ENCODE measurements around the gene SRP9. TPM values are rescaled to one million over a fixed set of nuclear protein-coding genes. Genes with fewer than 3 reads are reported as not detected.
A peak's percentile ranks its signal among the peaks of the same experiment; 100 is the strongest.
"Not testable (repeated sequence)": the region's sequence is repeated elsewhere in the genome, so short reads cannot be mapped to it uniquely, and the experiment has no call there.

Gene SRP9
- total RNA-seq, 1 experiment from 2014 or later, result 150 TPM

DNA sequence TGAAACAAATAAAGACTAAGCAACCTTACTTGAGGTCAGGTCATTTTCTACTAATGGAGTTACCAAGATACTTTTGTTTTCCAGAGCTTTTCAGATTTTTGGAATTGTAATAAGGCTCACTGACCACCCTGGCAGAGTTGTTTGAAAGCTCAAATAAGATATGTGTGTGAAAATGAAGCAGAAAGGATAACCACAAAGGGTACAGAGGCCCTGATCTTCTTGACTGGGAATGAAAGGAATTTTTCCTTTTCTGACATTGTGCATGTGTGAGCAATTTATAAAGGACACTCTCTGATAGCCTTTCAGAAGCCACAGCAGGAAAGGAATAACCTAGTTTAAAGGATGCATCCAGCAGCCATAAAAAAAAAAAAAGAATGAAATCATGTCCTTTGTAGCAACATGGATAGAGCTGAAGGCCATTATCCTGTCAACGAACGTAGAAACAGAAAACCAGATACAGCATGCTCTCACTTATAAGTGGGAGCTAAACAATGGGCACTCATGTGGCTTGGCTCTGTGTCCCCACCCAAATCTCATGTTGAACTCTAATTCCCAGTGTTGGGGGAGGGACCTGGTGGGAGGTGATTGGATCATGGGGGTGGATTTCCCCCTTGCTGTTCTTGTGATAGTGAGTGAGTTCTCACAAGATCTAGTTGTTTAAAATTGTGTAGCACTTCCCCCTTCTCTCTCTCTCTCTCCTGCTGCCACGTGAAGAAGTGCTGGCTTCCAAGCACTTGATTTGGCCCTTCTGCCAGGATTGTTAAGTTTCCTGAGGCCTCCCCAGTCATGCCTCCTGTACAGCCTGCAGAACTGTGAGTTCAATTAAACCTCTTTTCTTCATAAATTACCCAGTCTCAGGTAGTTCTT lies 3.1 kb upstream of the SRP9 start:
- DNase-seq (ENCODE audit: low spot score), result no peak

DNA sequence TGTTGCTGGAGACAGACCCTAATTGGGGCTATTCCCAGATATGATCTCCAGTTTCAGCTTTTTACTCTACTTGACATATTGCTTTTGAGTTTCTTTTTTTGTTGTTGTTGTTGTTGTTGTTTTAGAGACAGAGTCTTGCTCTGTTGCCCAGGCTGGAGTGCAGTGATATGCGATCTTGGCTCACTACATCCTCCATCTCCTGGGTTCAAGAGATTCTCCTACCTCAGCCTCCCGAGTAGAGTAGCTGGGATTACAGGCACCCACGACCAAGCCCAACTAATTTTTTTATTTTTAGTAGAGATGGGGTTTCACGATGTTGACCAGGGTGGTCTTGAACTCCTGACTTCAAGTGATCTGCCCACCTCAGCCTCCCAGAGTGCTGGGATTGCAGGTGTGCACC lies 1.3 kb upstream of the SRP9 start:
- no peak for DNase-seq (ENCODE audit: low spot score)

DNA sequence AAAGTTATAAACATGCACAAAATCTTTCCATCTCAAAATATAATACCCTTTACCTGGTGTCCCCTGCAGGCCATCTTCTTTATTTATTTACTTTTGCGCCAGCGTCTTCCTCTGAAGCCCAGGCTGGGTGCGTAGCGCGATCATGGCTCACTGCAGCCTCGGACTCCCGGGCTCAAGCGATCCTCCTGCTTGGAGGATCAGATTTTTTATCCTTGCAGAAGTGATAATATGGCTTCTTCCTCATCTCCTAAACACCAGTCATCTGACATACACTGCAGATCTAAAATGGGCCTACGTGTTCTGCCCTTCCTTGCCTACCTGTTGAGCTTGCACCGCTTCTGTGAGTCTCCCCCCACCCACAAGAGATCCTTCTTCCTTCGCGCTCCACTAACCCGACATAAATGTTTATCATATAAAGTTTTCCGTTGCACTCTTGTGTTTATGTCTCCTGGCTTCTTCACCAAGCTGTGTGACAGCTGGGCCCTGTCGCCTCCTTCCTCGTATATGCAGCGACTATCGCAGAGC lies 506 bp upstream of the SRP9 start:
- no peak for DNase-seq (ENCODE audit: low spot score)

DNA sequence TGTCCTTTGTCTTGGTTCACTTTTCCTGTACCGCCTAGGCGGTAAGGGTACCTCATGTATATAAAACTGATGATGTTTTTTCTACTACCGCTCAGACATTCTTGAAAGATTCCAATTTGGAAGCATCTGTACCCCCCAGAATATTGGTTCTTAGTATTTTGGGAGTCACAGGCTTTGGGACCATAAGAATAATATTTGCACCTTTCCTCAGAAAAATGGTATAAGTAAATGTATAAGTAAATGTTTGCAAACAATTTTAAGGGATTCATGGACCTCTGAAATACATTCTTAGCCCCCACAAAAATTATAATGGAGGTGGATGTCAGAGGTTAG lies 677 bp downstream of the SRP9 start:
- DNase-seq (ENCODE audit: low spot score), result peak; percentile 23

DNA sequence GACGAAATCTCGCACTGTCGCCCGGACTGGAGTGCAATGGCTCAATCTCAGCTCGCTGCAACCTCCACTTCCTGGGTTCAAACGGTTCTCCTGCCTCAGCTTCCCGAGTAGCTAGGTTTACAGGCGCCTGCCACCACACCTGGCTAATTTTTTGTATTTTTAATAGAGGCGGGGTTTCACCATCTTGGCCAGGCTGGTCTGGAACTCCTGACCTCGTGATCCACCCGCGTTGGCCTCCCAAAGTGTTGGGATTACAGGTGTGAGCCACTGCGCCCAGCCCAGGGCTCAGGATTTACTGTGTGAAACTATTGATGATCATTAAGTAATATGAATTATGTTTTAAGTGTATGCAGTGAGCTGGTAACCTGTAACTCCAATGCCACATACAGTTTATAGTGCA lies 1.5 kb downstream of the SRP9 start:
- not testable (repeated sequence) for DNase-seq (ENCODE audit: low spot score)

DNA sequence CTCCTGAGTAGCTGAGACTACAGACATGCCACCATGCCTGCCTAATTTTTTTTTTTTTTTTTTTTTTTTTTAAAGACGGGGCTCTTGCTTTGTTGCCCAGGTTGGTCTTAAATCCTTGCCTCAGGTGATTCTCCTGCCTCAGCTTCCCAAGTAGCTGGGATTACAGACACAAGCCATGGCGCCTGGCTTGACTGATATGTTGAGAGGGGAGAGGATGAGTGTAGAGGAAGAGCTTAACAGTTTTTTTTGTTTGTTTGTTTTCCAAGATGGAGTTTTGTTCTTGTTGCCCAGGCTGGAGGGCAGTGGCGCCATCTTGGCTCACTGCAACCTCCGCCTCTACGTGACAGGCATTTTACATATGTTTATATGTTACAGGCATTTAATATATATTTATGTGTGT lies 2.5 kb downstream of the SRP9 start:
- DNase-seq (ENCODE audit: low spot score), result no peak

DNA sequence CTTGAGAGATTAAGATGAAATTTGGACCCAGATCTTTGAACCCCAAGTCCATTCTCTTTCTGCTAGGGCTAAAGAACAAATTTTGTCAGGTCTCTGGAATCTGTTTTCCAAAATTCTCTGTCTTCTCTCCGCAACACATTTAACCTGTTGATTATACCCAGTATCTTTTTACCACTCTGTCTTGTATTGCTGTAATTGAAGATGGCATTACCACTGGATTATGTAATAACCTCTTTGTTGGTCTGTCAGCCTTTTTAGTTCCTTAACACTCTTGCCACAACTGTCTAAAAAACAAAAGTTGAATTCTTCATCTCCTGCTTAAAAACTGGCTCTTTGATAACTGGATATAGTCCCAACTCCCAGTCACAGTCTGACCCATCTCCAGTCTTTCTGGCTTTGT lies 3.0 kb downstream of the SRP9 start:
- no peak for DNase-seq (ENCODE audit: low spot score)

DNA sequence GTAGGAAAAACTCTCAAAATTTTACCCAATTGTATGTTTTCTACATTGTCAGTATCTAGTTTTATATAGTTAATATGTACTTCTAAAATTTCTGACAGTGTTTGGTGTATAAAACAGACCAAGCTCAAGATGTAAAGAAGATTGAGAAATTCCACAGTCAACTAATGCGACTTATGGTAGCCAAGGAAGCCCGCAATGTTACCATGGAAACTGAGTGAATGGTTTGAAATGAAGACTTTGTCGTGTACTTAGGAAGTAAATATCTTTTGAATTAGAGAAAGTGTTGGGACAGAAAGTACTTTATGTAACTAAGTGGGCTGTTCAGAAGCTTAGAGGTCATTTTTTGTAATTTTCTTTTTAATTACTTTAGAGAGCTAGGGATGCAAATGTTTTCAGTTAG lies 11.5 kb downstream of the SRP9 start:
- not testable (repeated sequence) for DNase-seq (ENCODE audit: low spot score)

DNA sequence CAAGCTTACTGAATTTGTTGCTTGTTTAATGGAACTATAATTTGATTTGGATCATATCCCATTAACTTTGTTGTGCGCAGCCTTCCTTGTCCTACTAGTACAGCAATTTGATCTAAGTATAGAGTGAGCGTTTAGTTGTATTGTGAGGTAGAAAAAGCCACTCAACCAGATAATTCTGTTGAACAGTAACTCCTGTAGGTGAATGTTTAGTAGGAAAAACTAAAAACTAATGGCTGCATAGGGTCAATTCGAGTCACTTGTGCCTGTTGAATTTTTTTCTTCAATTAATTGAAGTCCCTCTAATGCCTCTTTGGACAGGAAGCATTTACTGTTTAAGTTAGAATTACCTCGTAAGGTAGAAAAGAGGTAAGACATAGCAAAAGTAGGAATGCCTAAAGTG lies 17.3 kb downstream of the SRP9 start:
- no peak for DNase-seq (ENCODE audit: low spot score)

DNA sequence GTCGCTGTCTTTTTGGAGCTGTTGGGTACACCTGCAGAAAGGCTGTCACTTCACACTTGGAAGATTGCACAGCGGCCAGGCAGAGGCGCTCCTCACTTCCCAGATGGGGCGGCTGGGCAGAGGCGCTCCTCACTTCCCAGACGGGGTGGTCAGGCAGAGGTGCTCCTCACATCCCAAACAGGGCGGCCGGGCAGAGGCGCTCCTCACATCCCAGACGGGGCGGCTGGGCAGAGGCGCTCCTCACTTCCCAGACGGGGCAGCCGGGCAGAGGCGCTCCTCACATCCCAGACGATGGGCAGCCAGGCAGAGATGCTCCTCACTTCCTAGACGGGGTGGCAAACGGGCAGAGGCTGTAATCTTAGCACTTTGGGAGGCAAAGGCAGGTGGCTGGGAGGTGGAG lies 18.5 kb downstream of the SRP9 start:
- DNase-seq (ENCODE audit: low spot score), result not testable (repeated sequence)

DNA sequence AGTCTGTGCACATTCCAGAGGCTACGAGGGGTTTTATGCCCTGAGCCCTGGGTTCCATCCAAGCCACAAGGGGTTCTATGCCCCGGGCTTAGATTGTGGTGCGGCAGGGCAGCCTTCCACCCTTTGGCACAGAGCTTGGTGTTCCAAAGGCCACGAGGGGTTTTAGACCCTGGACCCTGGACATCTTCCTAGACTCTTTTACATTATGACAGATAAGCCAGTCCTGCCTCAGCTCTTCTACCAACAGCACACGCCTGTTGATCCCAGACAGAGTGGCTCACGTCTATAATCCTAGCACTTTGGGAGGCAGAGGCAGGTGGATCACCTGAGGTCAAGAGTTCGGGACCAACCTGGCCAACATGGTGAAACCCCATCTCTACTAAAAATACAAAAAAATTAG lies 23.5 kb downstream of the SRP9 start:
- not testable (repeated sequence) for DNase-seq (ENCODE audit: low spot score)

DNA sequence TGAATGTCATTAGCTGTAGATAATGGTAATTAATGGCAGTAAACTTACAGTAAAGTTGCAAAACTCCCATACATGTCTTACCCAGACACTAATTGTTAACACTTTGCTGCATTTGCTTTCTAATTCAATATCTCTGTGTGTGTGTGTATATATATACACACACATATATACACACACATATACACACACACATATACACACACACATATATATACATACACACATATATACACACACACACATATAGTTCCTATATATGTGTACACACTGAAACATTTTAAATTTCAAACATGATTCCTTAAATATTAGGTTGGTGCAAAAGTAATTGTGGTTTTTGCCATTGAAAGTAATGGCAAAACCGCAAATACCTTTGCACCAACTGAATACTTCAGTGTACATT lies 28.6 kb downstream of the SRP9 start:
- no peak for DNase-seq (ENCODE audit: low spot score)

DNA sequence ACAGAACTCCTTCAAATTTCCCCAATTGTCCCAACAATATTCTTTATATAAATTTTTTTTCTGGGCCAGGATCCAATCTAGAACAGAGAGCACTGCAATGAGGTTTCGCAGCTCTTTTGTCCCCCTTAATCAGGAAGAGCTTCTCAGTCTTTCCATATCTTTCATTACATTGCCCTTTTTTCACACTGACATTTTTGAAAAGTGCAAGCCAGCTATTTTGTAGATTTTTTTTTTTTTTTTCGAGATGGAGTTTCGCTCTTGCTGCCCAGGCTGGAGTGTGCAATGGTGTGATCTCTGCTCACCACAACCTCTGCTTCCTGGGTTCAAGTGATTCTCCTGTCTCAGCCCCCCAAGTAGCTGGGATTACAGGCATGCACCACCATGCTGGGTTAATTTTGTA lies 29.1 kb downstream of the SRP9 start:
- DNase-seq (ENCODE audit: low spot score), result not testable (repeated sequence)

DNA sequence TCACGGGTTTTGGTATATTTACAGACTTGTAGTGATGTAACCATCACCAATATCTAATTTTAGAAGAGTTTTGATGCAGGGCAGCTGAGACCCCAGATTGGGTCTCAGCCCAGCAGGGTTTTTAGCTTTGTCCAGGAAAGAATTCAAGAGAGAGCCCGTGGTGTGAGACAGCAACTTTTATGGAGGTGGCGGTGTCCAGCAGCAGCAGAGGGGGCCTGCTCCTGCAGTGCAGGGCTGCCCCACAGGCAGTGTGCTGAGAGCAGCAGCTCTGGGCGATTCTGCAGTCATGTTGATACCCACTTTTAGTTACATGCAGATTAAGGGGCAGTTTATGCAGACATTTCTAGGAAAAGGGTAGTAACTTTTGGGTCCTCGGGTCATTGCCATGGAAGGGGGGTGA lies 30.5 kb downstream of the SRP9 start:
- no peak for DNase-seq (ENCODE audit: low spot score)

DNA sequence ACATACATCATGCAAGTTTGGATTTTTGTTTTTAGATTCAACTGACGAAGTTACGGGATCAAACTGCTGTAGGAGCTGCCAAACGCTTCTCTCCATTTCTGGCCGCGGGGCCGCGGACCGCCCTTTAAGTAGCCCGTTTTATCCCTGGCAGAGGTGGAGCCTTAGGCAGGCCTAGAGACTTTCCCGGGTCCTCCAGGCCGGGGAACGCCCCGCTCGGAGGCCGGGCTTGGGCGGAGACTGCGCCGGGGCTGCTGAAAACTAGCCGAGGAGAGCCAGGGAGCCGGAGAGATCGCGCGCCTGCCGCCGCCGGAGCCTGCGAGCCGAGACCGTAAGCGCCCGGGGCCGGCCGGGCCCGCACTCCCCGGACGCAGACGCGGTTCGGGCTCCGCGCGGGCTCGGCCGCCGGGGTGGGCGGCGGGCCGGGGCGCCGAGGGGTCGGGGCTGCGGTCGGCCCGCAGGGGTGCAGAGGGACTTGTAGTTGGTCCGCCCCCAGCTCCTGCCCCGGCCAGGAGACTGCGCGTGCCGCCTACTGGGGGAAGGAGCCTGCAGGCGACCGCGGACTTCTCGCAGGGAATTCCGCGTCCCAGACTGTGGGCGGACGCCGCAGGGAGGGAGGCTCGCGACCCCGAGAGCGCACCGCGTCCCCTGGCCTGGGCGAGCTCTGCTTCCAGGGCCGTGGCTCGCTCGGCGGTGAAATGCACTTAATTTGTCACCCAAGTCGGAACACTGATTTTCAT lies 32.4 kb downstream of the SRP9 start, which contains the start of gene EPHX1:
Gene EPHX1 (plus strand): TSS at position 283 of the 737 bp plus-strand sequence. CDS start 18,606 bp downstream, outside the sequence.
- peak; percentile 91 for DNase-seq (ENCODE audit: low spot score)

DNA sequence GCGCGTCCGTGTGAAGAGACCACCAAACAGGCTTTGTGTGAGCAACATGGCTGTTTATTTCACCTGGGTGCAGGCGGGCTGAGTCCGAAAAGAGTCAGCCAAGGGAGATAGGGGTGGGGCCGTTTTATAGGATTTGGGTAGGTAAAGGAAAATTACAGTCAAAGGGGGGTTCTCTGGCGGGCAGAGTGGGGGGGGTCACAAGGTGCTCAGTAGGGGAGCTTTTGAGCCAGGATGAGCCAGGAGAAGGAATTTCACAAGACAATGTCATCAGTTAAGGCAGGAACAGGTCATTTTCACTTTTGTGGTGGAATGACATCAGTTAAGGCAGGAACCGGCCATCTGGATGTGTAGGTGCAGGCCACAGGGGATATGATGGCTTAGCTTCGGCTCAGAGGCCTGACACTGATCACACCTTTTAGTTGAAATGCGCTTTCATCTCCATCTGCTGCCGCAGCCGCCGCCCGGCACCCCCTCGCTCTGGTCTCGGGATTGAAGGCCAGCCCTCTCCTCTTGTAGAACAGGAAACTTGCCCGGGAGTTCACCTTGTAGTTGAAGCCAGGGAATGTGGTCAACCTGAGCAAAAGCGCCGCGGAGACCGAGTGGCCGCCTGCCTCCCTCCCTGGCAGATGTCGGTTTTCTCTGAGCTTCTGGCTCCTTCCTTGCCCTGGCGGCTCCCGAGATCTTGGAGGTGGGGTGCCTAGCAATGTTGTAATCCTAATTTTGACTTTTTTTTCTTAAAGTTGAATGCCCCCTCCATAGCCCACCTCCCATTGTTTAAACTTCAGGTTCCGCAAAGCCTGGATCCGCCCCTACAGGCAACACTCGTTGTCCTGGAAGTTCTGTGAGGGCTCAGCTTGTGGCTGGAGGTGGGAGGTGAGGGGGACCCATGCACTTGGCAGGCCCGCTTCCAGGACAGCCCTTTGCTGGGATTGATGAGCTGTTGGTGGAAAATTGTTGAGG lies 33.2 kb downstream of the SRP9 start:
- peak; percentile 68 for DNase-seq (ENCODE audit: low spot score)

DNA sequence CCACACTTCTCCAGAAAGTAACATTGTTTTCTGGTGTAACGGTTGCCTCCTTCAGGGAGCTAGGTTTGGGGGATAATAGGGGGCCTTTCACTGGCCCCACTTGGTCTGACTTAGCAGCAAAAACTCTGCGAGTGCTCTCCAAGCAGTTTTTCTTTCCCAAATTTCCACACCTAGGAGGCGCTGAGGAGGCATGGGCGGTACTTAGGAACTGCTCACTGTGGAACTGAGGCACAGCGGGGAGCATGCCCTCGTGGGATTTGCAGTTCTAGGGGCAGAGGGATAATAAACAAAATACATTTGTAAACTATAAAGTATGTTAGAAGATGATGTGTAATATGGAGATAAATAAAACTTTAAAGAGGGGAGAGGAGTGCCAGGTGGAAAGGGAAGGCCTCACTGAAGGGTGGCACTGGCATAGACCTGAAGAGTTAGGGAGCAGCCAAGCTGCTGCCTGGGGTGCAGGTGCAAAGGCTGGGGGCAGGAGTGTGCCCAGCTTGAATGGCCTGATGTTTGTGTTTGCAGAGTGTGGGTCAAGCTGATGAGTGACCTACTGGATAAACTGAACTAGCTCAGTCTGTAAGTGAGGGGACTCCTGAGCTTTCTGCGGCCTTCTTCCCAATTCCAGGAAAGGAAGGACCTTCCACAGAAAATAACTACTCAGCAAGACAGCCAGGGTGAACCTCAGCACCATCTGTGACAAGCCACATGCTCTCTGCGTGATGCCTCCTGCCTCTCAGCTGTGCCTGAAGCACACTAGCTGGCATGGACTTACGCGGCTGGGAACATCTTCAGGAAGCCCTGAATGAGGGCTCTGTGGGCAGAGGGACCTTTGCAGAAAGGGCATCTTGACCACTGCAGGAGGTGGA lies 34.2 kb downstream of the SRP9 start:
- peak; percentile 30 for DNase-seq (ENCODE audit: low spot score)

DNA sequence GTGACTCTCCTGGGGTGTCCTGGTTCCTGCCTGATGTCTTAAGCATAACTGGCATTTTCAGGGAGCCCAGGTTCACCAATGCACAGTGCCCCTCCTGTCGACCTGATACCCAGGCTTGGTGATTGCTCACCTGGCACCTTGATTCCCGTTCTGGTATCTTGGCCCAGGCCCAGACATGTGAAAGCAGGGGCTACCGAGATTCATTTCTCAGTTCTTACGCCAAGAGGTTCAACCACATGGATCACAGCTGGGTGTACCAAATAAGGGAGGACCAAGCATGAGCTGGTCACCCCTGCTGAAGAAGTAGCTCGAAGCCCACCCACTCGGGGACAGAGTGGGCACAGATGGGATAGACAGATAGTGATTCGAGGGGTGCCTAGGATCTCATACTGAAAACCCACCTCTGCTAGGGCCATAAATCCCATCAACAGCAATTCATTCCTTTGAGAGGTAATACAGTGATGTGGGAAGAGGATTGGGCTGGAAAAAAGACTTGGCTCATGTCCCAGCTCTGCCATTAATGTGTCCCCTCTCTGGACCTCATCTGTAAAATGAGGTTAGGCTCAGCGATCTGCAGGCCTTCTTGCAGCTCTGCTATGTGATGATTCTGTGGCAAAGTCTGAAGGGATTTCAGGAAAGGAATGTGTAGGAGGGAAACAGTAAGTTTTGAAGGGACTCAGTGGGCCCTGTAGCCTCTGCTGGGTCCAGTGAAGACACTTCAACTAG lies 35.0 kb downstream of the SRP9 start:
- no peak for DNase-seq (ENCODE audit: low spot score)

DNA sequence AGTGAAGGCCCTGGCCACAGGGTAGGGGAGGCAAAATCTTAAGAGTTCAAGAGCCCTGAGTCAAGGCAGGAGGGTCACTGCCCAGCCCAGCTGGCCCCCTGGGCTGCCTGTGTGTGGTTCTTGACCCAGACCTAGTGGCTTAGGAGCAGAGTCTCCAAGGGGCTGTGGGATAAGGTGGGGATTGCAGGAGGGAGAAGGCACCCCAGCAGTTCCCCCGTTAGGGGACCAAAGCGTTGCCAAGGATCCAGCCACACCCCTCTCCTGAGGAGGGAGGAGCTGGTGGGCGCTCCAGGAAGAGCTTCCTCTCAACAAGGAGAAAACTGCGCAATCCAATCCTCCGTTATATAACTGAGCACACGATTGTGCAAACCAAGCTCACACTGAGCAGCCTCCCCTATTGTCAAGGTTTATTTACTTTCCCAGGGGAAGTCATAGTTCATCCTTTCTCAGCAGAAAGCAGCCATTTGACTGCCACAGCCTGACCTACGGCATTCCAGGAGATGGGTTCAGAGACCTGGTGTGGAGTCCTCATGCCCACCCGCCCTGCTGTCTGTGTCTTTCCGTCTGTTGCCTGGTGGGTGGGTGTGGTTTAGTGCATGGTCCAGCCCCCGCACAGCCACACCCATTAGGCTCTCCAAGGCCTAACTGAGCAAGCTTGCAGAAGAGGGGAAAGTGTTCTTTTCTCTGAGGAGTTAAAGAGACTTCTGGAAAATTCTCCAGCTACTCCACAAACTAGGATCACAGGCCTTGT lies 35.8 kb downstream of the SRP9 start:
- peak; percentile 74 for DNase-seq (ENCODE audit: low spot score)
